Measurements from ENCODE around the gene KIF11. TPM values are rescaled to one million over a fixed set of nuclear protein-coding genes. Genes with fewer than 3 reads are reported as not detected.

The KIF11 gene
- total RNA-seq, 2 donors from 2014 or later = 36.5 to 55.7 TPM

- no peak overlapping the region for H3K27ac ChIP-seq (ENCODE audit: low read depth, low read length)
- no peaks in the 10 kb centered on the region for H3K27me3 ChIP-seq (ENCODE audit: control insufficient read depth, insufficient read depth, low read length, poor library complexity, severe bottlenecking)
- peak overlapping the region; percentile 90 for H3K9ac ChIP-seq (ENCODE audit: extremely low read depth, low read length, poor library complexity, severe bottlenecking)
- Mint-ChIP-seq H3K27ac (no peak overlapping the region), H3K4me1 (peaks cover 27% of the 10 kb centered on the region), H3K9me3 (no peaks in the 10 kb centered on the region), H3K4me3 (peak overlapping the region; percentile 81), H3K27me3 (ENCODE audit: insufficient read depth) (no peaks in the 10 kb centered on the region), H3K36me3 (ENCODE audit: low read depth) (peaks cover 11% of the 10 kb centered on the region)
- WGBS, 2 experiments (ENCODE audit: insufficient coverage in 1 of 2, insufficient read length in 1 of 2) = 34 to 49% methylated on average over 7 to 8 of the region's 8 CpGs
- H3K4me1 ChIP-seq (ENCODE audit: control insufficient read depth, insufficient read depth, low read length) = no peaks in the 10 kb centered on the region
- TF ChIP-seq CTCF (conservative IDR thresholded peaks at IDR 0.05) = no peak
- peak; percentile 61 for DNase-seq
- H3K36me3 ChIP-seq (ENCODE audit: control insufficient read depth, insufficient read depth, low read length) = peaks cover 16% of the 10 kb centered on the region
- no peaks in the 10 kb centered on the region for H3K9me3 ChIP-seq (ENCODE audit: control insufficient read depth, low read length)
- H3K4me3 ChIP-seq (ENCODE audit: low read length) = peak overlapping the region; percentile 98
Observed at GRCh38 chr10:92572362-92573090, 20.4 kb upstream of the KIF11 start.

- no peaks in the 10 kb centered on the region for H3K4me1 ChIP-seq (ENCODE audit: control insufficient read depth, insufficient read depth, low read length)
Observed at GRCh38 chr10:92573091-92573797, 19.7 kb upstream of the KIF11 start.

More at GRCh38 chr10:92573091-92573797, 19.7 kb upstream of the KIF11 start:
- 1 to 2% methylated on average over 36 to 56 of the region's 56 CpGs for WGBS, 2 experiments (ENCODE audit: insufficient coverage in 1 of 2, insufficient read length in 1 of 2)
- peak overlapping the region; percentile 81 for H3K4me3 Mint-ChIP-seq
- Histone ChIP-seq H3K27me3 (ENCODE audit: control insufficient read depth, insufficient read depth, low read length, poor library complexity, severe bottlenecking) (no peaks in the 10 kb centered on the region), H3K9me3 (ENCODE audit: control insufficient read depth, low read length) (no peaks in the 10 kb centered on the region), H3K36me3 (ENCODE audit: control insufficient read depth, insufficient read depth, low read length) (peaks cover 16% of the 10 kb centered on the region), H3K27ac (ENCODE audit: low read depth, low read length) (peak overlapping the region; percentile 94), H3K4me3 (ENCODE audit: low read length) (peak overlapping the region; percentile 98), H3K9ac (ENCODE audit: extremely low read depth, low read length, poor library complexity, severe bottlenecking) (peak overlapping the region; percentile 90)
- peak; percentile 43 for TF ChIP-seq CTCF (conservative IDR thresholded peaks at IDR 0.05)
- H3K4me1 Mint-ChIP-seq = peaks cover 23% of the 10 kb centered on the region
- H3K36me3 Mint-ChIP-seq (ENCODE audit: low read depth) = peaks cover 9% of the 10 kb centered on the region
- peak overlapping the region; percentile 90 for H3K27ac Mint-ChIP-seq
- H3K9me3 Mint-ChIP-seq = no peaks in the 10 kb centered on the region
- H3K27me3 Mint-ChIP-seq (ENCODE audit: insufficient read depth) = no peaks in the 10 kb centered on the region
- DNase-seq = peak; percentile 77
